WERI-Rb-1 (cell line): Measurements from ENCODE around the gene CNDP2.

Experiments used
- DNase-seq: peaks from one replicate; pipeline ENCODE4 v3.0.0-alpha.2; 2020
- H3K27ac ChIP-seq: fragments of 250-450 bp; sonication (Bioruptor Pico); 2 replicates; pipeline ENCODE4 v1.5.1; 2020; ENCODE audit warnings: mild to moderate bottlenecking, moderate library complexity
- H3K27me3 ChIP-seq: fragments of 250-450 bp; sonication (Bioruptor Pico); 2 replicates; pipeline ENCODE4 v1.5.1; 2021; ENCODE audit warnings: mild to moderate bottlenecking, low read depth, moderate library complexity; ENCODE audit not compliant: insufficient read depth, severe bottlenecking
- H3K36me3 ChIP-seq: fragments of 250-450 bp; sonication (Bioruptor Pico); 2 replicates; pipeline ENCODE4 v1.5.1; 2020; ENCODE audit warnings: mild to moderate bottlenecking, moderate library complexity
- H3K4me3 ChIP-seq: 2 replicates; pipeline ENCODE4 v1.5.1; 2011; ENCODE audit warnings: low read depth, mild to moderate bottlenecking, control low read depth, low read length
- H3K9me3 ChIP-seq: fragments of 250-450 bp; sonication (Bioruptor Pico); 2 replicates; pipeline ENCODE4 v1.5.1; 2021; ENCODE audit warnings: mild to moderate bottlenecking, moderate library complexity; ENCODE audit not compliant: severe bottlenecking
- TF ChIP-seq, protein P1 (sequence below): IDR thresholded peaks from 2 replicates; pipeline ENCODE4 v1.5.1; 2011; ENCODE audit warnings: low read depth, mild to moderate bottlenecking, control low read depth, inconsistent platforms, low read length

Gene CNDP2

DNA sequence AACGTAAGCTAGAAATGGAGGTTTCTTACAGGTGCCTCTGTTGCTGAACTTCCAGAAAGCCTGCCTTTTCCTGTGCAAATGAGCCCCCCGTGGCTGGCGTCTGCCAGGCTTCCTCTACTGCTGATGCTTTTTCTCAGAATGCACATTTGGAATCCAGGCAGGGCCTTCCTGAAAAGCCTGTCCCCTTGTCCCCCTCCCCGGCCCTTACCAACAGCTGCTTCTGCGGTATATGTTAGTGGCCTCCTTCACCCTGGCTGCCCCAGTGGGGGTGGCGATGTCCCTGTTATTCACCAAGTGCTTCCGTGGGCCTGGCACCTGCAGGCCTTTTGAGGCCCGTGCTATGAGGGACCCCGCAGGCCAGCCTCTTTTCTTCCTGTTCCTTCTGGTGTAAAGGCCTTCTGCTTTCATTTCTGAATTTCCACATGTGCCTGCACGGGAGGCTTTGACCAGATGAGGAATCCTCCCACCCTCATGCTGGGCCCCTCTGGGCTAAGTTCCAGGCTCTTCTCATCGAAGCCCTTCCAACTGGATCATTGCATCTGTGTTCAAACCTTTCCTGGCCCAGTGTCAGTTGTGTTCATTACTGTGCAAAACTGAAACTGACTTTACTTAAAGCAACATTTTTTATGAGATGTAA is 10.4 kb downstream of the CNDP2 start:
- no peak overlapping the region for H3K4me3 ChIP-seq
- peak overlapping the region; percentile 10; the same call in 1 of the 2 replicates for H3K27ac ChIP-seq
- DNase-seq, result no peak
- H3K36me3 ChIP-seq, result peaks cover 89% of the 10 kb centered on the region
- H3K9me3 ChIP-seq, result no peaks in the 10 kb centered on the region
- TF ChIP-seq, protein P1, sequence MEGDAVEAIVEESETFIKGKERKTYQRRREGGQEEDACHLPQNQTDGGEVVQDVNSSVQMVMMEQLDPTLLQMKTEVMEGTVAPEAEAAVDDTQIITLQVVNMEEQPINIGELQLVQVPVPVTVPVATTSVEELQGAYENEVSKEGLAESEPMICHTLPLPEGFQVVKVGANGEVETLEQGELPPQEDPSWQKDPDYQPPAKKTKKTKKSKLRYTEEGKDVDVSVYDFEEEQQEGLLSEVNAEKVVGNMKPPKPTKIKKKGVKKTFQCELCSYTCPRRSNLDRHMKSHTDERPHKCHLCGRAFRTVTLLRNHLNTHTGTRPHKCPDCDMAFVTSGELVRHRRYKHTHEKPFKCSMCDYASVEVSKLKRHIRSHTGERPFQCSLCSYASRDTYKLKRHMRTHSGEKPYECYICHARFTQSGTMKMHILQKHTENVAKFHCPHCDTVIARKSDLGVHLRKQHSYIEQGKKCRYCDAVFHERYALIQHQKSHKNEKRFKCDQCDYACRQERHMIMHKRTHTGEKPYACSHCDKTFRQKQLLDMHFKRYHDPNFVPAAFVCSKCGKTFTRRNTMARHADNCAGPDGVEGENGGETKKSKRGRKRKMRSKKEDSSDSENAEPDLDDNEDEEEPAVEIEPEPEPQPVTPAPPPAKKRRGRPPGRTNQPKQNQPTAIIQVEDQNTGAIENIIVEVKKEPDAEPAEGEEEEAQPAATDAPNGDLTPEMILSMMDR, result no peak
- no peaks in the 10 kb centered on the region for H3K27me3 ChIP-seq

DNA sequence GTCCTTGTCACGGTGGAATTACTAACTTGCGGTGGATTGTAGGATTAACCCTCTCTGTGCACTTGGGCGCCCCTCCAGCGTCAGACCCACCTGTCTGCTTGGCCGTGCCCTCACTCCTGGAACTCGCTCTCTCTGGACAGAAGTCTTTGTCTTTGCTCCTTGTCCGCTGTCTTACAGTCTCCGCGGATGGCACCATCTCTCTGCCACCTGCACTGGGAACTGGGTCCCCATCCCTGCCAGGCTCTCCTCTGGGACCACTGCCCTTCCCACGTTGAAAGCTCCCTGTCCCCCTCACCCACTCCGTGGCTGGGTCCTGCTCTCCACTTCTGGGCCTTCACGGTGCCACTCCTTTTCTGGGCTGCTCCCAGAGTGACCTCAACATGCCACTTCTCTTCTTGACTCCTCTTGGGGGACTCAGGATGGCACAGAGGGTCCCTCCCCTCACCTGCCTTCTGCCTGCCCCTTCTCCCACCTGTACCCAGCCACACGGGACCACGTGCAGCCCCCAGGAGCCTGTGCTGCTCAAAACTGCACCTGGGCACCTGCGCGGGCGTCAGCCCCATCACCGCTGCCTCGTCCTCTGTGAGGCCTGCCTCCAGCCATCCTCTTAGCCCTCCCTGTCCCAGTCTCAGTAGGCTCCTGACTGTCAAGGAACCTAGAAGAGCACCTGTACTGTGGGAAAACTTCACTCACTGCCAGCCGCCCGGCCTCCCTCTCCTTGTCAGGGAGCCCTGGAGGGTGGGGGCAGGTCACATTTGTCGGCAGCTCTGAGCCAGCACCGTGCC is 11.1 kb downstream of the CNDP2 start:
- Histone ChIP-seq H3K4me3 (no peak overlapping the region), H3K27ac (no peak overlapping the region), H3K27me3 (no peaks in the 10 kb centered on the region), H3K36me3 (peaks cover 88% of the 10 kb centered on the region), H3K9me3 (no peaks in the 10 kb centered on the region)
- TF ChIP-seq, protein P1, result no peak
- DNase-seq, result no peak

DNA sequence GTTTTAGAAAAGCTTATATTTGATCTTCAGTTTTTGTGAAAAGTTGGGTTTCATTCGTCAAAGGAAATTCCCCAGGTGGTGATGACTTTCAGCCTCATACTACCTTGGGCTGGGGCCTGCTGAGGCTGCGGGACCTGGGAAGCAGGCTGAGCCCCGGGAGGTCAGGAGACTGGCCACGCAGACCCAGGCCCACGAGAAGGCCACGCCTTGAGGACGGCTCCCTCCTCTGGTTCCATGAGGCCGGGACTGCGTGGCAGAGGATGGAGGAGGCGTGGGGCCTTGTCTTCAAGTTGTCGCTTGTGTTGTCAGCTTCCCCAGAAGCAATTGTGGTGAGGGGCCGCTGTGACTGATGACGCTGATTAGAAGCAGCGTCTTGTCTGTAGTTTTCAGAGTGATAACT is 11.8 kb downstream of the CNDP2 start:
- TF ChIP-seq, protein P1, result no peak
- Histone ChIP-seq H3K4me3 (no peak overlapping the region), H3K27ac (no peak overlapping the region), H3K36me3 (peaks cover 90% of the 10 kb centered on the region), H3K27me3 (no peaks in the 10 kb centered on the region), H3K9me3 (no peaks in the 10 kb centered on the region)
- no peak for DNase-seq

DNA sequence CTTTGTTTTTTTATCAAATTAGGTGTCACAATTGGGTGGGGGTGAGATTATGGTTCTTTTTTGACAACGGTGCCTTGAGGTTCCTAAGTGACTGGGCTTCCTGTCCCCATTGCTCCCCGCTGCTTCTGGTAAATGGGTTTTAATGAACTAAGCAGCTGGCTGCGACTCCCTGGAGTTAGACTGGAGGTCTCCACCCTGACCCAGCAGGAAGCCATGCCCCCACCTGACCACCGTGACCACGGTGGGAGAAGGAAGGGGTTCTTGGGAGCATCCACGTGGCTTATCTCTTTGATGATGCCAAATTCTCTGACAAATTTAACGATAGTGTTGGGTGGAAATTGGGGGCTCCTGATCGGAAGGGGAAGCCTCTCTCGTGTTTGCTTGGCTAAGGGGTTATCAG is 12.2 kb downstream of the CNDP2 start:
- Histone ChIP-seq H3K27me3 (no peaks in the 10 kb centered on the region), H3K9me3 (no peaks in the 10 kb centered on the region)
- no peak for DNase-seq

DNA sequence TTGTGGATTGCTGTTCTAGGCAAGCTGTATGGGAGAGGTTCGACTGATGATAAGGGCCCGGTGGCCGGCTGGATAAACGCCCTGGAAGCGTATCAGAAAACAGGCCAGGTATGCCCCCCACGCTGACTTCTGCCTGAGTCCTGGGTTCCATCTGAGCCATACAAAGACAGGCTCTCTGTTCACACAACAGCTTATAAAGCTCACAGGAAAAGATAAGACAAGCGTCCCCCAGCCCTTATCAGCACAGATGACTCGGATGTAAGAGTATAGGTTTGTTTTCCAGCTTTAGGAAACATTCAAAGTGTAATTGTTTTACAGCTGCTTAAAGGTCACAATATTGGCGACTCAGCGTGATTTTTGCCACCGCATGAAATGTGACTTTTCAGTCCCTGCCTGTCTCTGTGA is 12.7 kb downstream of the CNDP2 start:
- no peaks in the 10 kb centered on the region for H3K27me3 ChIP-seq
- TF ChIP-seq, protein P1, result no peak
- H3K36me3 ChIP-seq, result peaks cover 94% of the 10 kb centered on the region
- DNase-seq, result no peak
- H3K9me3 ChIP-seq, result no peaks in the 10 kb centered on the region
- H3K27ac ChIP-seq, result no peak overlapping the region
- no peak overlapping the region for H3K4me3 ChIP-seq

More for the DNA sequence above, 12.2 kb downstream of the CNDP2 start:
- Histone ChIP-seq H3K4me3 (no peak overlapping the region), H3K27ac (no peak overlapping the region), H3K36me3 (peaks cover 90% of the 10 kb centered on the region)
- TF ChIP-seq, protein P1, result no peak
